GM03348 (cell line): ENCODE data around the gene TMEM270.
A peak's percentile ranks its signal among the peaks of the same experiment; 100 is the strongest.

Source experiments
- DNase-seq: peaks from one replicate; pipeline ENCODE4 v3.0.0; 2012; ENCODE audit warnings: low spot score

The TMEM270 gene

DNA sequence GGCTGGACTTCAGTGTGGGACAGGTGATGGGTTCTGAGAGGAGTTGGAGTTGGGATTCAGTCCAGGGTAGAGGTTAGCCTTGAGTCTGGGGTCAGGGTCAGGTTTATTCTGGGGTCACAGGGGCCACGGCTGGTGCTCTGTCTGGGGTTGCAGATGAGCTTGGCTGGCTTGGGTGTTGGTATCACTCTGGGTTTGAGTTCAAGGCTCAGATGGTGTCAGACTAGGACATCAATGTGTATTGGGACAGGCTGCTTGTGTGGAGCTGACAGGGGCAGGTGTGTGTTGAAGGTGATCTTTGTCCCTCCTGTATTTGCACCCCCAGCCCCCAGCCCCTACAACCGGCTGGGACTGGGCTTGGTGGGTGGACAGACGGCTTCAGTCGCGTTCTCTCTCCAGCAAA lies 26.8 kb downstream of the TMEM270 start:
- DNase-seq, result no peak

DNA sequence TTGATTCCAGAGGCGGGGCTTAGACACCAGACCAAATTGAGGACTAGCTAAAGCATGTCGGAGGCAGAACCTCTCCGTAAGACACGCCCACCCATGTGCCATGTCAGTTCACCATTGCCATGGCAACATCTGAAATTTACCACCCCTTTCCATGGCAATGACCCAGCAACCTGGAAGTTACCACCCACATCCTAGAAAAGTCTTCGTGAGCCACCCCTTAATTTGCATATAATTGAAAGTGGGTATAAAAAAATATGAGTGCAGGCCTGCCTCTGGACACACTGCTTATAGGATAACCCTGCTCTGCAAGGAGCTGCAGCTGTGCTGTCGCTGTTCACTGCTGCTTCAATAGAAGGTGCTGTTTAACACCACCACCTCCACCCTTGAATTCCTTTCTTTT lies 28.0 kb downstream of the TMEM270 start:
- DNase-seq, result no peak

DNA sequence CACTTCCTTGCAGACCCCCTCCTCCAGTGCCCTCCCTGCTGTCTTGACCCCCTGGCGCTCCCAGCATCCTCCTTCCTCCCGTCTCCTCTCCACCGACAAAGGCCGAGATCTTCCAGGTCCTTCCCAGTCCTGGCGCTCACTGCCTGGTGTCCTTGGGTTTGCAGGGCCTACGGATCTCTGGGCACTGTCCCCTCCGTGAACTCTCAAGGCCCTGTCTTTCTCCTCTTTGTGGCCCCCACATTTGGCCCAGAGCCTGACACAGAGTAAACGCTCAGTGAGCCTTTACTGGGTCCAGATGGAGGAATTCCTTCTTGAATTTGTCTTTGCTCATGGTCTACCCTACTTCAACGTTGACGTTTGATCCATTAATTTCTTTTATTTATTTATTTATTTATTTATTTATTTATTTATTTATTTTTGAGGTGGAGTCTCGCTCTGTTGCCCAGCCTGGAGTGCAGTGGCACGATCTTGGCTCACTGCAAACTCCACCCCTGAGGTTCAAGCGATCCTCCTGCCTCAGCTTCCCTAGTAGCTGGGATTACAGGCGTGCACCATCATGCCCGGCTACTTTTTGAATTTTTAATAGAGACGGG lies 29.7 kb downstream of the TMEM270 start:
- no peak for DNase-seq

DNA sequence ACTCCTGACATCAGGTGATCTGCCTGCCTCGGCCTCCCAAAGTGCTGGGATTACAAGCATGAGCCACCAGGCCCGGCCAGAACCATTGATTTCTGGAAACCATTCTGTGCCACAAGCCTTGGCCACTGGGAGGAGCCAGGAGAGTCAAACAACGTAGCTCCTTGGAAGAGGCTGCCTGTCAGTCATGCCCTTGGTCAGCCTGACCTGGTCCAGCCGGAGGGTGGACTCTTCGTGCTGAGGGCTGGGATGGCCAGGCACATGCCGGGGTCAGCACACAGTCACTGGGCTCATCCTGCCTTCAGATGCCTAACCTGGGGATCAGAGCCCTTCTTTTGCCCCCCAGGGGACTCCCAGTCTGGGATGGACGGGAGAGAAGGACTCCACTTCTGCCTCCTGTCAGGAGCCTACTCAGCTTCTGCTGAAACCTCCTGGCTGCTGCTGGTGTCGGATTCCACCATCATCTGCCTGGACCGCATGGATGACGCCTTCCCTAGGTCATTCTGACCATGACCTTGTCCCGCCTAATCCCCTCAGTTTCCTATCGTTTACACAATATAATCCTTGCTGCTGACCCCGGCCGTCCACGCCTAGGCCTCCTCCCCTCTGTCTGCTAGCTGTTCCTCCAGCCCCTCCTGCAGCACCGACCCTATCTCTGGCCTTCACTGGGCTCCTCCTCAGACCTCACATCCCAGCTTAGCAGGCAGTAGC lies 30.4 kb downstream of the TMEM270 start:
- no peak for DNase-seq

DNA sequence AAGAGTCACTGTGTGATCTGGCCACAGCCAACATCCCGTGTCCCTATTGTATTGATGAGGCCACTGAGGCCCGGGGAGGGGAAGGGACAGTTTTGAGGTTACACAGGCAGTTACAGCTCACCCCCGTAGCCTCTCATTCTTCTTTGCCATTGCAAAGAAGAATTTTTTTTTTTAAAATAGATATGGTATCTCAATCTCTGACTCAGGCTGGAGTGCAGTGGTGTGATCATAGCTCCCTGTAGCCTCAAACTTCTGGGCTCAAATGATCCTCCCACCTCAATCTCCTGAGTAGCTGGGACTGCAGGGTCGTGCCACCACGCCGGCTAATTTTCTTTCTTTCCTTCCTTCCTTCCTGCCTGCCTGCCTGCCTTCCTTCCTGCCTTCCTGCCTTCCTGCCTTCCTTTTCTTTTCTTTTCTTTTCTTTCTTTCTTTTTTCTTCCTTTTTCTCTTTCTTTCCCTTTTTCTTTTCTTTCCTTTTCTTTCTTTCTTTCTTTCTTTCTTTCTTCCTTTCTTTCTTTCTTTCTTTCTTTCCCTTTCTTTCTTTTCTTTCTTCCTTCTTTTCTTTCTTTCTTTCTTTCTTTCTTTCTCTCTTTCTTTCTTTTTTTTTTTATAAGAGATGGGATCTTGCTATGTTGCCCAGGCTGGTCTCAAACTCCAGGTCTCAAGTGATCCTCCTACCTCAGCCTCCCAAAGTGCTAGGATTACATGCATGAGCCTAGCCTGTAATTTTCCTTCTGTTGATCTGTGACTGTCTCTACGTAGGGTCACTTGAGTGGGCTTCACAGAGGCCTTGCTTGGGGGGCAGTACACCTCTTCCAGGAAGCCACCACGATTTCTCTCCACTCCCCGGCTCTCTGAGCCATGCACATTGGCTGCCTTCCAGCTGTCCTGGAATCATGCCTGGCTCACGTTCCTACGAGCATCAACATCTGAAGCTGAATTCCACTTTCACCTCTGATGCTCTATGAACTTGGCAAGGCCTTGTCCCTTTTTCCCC lies 31.3 kb downstream of the TMEM270 start:
- DNase-seq, result no peak

DNA sequence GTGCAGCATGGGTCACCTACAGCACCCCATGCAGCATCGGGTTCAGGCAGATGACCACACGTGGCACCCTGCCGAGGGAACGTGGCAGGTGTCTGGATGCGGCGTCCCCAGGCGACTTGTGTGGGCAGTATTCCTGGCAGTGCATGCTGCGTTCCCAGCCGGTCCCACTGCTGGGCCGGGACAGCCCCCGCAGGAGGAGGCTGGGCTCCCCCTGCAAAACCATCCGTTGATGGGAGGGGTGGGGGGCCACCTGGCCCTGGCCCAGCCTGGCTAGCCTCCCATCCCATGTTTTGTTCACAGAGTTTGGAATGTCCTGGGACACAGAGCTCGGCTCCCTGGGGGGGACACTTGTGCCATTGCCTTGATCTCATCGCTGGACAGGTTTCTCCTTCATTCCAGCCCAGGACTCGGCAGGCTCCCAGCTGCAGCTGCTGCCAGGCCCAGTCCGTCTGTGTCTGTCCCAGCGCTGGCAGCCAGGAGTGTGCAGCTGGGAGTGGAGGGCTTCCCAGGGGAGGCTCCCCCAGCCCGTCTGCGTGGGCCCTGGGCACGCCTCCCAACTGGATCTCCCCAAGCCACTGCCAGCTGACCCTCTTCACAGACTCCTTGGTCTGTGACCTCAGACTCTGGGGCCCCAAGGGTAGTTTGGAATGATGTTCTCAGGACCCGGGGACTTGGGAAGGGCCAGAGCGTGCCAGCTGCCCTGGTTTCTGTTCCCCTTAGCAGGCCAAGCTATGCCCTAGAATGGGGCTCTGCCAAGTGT lies 32.6 kb downstream of the TMEM270 start:
- no peak for DNase-seq

DNA sequence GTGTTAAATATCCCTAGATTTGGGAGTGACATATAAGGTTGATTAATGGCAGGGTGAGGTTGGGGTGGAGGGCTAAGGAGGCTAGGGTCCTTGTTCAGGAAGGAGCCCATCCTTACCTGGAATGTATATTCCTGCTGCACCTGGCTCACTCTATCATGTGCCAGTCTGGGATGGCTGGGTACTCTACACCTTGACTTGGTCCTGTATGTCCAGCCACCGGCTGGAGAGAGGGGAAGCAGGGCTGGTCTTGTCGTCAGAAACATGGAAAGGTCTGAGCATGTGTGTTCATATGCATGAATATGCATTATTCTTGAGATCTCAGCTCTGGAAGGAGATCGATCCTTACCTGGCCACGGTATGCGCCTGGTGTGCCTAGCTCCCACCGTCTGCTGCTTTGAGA lies 33.2 kb downstream of the TMEM270 start:
- no peak for DNase-seq

DNA sequence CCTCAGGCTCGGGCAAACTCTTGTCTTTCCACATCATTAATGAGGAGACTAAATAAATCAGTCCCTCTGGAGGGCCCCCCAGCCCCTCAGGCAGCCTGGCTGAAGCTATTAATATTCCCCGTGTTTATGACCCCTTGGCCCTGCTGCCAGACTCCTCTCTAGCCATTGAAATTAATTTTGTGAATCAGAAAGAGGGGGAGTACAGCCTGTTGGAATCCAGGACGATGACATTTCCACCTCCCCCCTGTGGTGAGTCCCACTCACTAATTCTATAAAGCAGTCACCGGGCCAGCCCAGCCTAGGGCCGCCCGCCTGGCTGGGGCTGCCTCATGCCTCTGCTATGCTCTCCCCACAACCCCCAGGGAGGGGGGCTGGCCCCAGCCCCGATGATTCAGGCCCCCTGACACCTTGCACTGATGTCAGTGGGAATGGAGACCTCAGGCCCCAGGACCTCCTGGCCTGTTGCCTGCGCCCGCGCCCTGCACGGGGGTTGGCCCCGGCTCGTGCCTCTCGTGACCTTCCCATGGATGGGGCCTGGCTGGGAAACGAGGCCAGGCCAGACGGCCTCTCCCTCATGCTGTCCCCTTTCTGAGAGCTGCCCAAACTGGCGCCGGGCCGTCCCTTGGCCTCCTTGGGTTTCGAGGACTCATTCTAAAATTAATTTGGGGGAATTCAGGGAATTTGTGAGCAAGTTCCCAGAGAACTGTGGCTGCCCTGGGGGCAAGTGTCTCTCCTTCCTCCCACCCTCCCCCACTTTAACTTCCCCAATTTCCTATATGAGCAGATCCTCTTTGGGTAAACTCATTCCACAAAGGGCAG lies 34.0 kb downstream of the TMEM270 start:
- DNase-seq, result peak; percentile 98

DNA sequence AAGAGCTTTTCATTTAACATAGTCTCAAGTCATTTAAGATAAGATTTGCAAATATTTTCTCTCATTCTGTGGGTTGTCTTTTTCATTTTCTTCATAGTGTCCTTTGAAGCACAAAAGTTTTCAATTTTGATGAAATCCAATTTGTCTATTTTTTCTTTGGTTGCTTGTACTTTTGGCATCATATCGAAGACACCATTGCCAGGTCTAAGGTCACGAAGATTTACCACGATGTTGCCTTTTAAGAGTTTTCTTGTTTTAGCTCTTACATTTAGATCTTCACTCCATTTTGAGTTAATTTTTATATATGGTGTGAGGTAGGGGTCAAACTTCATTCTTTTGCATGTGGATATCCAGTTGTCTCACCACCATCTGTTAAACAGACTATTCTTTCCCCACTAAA lies 34.7 kb downstream of the TMEM270 start:
- DNase-seq, result no peak

DNA sequence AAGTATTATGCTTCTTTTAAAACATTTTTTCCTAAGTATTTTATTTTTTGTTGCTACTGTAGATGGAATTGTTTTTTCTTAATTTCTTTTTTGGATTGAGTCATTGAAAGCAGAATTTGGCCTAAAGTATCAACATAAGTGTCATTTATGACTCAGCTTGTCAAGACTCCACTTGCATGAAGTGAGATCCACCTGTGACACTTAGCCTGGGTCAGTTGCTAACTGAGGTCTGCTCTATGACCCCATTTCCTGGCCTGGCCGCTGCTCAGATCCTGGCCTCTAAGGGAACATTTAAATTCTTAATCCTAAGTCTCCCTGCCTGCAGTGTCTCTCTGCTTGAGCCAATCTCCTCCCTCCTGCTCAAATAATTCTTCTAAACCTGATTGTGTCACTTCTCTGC lies 35.5 kb downstream of the TMEM270 start:
- DNase-seq, result no peak

DNA sequence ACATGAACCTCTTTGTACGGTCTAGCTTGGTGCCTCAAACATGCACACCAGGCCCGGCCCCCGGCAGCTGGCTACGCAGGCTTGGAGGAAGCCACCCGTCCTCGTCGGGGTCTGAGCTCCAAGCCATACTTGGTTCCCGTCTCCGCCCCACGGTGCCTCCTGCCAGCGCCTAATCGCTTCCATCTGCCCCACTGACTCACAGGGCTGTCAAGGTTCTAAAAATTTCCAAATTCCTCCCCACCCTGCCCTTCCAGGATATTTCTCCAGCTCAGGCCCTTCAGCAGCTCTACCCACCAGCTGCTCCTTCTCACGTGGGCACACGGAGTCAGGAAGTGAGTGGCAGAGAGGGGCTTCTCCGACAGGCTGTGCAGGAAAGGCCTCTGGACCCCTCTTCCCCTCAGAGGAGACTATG lies 38.8 kb downstream of the TMEM270 start:
- peak; percentile 95 for DNase-seq

DNA sequence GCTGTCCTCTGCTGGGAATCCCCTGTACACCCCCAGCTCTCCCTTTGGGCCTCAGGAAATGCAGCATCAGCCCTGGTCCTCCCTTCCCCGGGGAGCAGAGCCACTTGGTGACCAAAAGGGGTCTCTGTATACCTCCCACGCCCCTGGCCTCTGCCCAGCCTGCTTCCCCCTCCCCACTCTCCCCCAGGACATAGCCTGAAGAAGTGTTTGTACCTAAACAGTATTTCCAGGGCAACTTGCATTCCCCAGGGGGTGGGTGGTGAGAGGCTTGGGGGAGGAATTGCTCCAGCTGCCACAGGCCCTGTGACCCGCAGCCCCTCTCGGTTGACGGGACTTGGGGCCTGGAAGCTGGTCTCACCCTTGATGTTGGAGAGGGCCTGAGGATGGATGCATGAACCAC lies 39.3 kb downstream of the TMEM270 start:
- no peak for DNase-seq

DNA sequence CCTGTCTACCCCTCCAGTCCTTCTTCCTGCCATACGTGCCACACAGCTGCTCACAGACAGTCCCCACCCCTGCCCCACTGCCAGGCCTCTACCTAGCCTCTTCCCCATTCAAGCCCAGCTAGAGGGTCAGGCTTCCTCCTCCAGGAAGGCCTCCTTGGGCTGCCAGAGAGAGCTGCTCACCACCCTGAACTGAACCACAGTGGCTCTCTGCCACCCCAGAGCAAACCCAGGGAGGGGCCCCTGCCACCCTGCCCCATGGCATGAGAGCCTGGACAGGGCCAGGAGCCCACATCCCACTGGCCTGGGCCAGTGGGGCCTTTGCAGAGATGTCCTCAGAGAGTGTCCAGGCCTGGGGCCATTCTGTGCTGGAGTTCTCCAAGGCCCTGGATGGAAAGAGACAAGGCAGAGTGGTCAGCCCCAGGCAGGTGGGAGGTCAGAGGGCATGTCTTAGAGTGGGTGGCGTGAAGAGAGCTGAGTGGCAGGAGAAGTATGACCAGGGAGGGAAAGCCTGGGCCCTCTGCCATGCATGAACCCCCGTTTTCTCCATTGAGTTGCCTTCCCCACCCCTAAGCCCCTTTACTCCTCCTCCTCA lies 40.4 kb downstream of the TMEM270 start:
- no peak for DNase-seq

DNA sequence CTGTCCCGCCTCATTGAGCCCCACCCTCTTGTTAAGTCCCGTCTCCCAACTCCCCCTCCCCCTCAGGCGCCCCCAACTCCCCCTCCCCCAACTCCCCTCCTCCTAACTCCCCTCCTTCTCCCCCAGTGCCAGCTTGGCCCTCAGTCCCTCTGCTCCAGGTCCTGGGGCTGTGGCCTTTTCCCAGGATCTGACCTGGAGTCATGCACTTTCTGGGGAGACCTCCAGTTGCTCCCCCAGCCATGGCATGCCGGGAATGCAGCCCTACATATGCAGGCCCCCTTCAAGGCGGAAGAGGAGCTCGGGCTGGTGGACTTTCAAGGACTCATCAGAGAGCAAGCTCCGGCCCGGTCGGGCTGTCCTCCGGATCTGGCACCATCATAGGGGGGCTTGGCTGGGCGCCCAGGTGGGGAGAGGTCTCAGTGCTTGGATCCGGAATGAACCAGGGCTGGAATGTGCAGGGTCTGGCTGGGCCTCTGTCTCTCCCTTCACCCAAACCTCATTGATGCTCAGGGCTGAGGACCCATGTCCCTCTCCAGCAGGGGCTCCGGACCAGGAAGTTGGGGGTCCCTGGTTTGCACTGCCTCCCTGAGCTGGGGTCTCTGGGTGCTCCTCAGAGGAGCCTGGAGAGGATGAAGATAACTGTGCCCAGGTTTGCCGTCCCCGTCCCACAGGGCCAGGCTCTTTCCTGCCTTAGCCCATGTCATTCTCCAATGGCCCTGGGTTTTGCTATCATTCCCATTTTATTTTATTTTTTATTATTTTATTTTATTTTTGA lies 41.1 kb downstream of the TMEM270 start:
- DNase-seq, result peak; percentile 7

DNA sequence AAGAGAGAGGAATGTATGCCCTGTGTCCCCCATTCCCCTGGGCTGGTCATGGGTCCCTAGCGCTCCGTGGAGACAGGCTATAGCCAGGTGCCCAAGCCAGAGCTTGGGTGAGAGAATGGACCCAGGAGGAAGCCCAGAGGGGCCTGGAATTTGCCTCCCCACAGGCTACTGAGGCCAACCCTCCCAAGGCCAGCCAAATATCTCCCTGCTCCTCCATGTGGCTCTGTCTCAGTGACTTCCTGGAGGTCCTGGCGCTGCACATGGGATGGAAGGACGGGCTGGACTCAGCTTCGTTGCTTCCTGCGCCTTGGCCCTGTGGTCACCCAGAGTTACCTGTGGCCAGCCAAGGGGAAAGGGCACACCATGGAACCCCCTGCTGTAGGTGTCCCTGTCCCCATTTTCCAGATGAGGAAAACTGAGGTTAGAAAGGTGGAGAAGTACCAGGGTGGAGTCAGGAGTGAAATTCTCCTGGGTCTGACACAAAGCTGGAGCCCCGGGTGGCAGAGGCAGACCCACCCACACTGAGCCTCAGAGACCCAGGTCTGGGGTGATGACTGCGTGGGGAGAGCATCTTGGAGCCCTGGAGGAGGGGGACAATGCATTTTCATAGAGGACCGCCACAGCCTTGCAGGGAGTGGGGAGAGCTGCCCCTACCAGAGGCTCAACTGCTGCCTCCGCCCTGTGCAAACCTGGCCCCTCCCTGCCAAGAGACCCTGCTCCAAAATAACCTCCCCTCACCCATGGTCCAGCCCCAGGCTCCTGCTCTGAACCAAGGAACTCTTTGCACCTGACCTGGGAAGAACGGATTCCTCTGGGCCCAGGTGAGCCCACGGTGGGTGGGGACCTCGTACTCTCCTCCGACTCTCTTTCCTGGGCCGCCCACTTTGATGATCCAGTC lies 42.6 kb downstream of the TMEM270 start:
- DNase-seq, result no peak

DNA sequence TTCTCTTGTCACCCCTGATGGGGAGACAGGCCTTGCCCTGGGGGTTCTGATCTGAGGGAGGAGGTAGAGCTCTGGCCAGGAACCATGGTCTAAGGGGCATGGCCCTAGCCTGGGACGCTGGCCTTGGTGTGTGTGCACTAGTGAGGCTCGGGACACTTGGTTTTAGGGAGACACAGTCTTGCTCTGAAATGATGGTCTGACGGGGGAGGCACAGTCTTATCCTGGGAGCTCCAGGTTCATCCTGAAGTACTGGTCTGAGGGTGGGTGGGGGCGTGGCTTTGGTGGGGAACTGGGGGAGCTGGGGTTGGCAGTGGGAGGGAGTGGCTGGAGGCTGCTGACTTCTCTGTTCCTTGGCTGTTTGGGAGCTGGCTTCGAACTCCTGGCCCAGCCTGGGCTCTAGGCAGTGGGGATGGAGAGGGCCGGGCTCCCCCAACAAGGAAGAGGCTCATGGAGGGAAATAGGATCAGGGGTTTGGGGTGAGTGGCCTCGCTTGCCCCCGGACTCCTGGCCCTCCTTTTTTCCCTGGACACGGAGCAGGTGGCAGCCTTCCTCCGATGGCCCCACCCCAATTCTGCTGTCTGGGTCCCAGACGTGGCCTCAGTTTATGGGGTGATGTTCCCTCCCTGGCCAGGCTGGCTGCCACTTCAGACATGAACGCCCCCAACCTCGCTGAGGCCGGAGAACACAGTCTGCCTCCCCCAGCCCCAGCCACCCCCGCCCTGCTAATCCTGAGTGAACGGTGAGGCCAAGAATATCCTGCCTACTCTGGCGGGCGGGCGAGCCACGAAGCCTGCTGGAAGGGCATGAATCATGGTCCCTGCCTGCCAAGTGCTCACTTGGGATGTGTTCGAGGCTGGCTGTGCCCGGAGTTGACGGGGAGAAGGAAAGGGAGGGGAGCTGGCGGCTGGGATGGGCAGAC lies 43.5 kb downstream of the TMEM270 start:
- peak; percentile 62 for DNase-seq

DNA sequence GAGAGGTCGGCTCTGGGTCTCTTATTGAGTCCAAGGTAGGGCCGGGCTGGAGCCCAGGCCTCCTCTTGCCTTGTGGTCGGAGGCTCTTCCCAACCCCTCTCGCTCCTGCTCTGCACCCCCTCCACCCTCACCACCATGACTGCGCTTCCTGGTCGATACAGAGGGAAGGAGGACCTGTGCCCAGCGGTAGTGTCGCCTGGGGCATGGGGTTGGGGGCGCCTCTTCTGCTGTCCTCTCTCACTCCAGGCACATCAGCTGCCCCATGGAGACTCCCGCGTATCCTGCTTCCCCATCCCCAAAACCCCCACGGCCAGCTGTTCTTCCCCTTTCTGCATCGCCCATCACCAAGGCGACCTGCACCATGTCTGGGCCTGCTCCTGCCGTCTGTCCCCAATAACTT lies 44.4 kb downstream of the TMEM270 start:
- DNase-seq, result no peak

DNA sequence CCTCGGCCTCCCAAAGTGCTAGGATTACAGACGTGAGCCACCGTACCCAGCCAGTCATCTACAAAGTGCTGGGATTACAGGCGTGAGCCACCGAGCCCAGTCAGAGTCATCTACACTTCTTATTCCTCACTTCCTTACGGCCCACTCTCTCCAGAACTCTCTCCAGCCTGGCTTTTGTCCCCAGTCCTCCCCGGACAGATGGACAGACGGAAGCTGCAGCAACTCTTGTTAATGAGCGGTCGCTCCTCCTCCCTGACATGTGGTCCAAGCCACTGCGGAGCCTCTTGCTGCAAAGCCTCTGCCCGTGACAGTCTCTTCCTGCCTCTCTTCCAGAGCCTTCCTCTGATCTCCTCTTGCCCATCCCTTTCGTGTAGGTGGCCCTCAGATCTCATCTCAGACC lies 45.9 kb downstream of the TMEM270 start:
- DNase-seq, result no peak
